Measurements from ENCODE around the gene ZBP1. TPM values are rescaled to one million over a fixed set of nuclear protein-coding genes. Genes with fewer than 3 reads are reported as not detected.

The ZBP1 gene
- total RNA-seq, 1 donor from 2014 or later, result 17.8 TPM

DNA sequence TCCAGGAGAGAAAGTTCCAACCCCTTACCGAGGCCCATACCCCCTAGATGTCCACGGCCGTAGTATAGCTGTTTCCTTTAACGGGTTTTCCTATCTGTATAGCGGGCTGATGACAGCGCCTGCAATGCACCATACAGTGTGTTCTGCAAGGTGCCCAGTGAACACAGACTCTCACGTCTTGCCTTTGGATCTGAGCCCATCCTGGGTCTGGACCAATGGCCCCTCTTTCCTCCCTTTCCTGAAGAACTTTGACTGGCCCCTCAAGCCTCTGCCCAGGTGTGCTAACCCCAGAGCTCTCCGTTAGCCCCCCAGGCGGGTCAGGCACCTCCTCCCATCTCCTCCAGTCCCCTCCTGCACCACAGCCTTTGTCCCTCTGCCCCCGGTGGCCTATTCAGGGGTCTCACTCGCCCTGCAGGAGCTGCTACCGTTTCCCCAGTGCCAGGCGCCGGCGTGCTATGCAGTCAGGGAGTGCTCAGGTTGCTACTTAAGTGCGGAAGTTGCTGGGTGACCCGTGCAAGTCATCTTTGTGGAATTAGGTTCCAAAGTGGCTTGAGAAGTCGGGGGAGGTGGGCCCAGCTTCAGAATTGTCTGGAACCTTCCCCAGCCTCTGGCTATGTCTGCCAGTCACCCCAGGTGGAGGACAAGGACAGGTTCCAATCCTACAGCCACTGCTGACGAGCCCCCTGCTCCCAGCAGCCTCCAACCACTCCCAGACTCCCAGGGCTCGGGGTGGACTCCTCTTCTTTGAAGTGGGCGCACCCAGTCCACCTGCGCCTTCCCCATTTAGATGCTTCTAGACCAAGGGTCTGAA lies 35.0 kb upstream of the ZBP1 start:
- H3K4me1 Mint-ChIP-seq, result peaks cover 30% of the 10 kb centered on the region
- no peak overlapping the region for H3K4me3 Mint-ChIP-seq
- DNase-seq (no peak), ATAC-seq (ENCODE audit: low read depth) (no peak)
- H3K27ac Mint-ChIP-seq, result no peak overlapping the region
- intact Hi-C loops (cut with micrococcal nuclease), result loop anchor here (1.0 to 5.0 kb wide), 10 partner anchors 26 to 554 kb away; partner anchors contain the start of gene PMEPA1
- ChIA-PET POLR2A (no interaction called here), CTCF (interaction anchor here (0.7 to 3.5 kb wide), 13 partner anchors 24 to 527 kb away, joined by 3 to 38 read pairs (median 7); partner anchors contain the start of gene ZBP1)
- no peaks in the 10 kb centered on the region for H3K27me3 Mint-ChIP-seq
- peaks cover 68% of the 10 kb centered on the region for H3K36me3 Mint-ChIP-seq (ENCODE audit: low read depth)
- no peak for TF ChIP-seq CTCF (IDR thresholded peaks at IDR 0.05)
- no peaks in the 10 kb centered on the region for H3K9me3 Mint-ChIP-seq

DNA sequence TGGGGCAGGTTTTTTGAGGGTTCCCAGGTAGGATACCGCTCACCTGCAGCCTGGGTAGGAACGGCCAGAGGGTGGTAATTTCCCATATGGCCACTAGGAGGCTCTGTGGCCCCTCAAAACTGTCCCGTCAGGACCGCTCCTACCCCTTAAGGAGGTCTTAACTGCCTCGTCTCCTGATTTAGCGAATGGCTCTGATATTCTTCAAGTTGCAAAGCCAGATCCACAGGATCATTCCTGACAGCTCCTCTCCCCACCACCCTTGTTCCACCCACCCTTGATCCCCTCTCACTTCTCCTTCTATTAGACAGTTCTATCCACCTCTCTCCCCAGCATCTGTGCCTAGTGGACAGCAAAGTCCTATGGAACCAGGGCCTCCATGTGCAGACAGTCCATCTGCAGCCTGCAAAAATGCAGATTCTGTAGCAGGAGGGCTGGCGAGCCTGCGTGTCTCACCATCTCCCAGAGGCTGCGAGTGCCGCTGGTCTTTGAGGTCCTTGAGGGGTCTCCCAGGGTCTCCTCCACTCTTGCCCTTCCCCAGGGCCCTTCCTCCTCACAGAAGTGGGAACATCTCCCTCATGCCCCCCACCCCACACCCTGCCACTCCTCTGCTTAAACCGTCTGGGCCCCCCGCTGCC lies 34.3 kb upstream of the ZBP1 start:
- POLR2A ChIA-PET, result interaction anchor here (0.7 to 2.0 kb wide), 6 partner anchors 25 to 526 kb away, joined by 3 to 9 read pairs (median 4); no protein-coding TSS in a partner anchor
- H3K4me3 Mint-ChIP-seq, result no peak overlapping the region

DNA sequence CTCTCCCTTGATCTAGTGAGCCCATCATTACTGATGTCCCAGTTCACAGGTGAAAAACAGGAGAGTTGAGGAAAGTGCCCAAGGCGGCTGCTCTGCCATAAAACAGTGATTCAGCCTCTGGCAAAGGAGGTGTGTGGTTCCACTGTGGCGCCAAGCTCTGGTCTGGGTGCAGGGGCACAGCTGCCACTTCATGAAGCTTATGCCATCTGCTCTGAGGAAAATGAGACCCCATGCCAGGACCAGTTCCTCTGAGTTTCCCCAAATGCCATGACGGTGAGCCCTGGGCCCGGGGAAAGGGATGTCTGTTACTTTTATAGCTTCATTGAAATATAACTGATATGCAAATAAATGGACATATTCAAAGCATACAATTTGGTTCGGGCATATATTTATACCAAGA lies 33.7 kb upstream of the ZBP1 start:
- no peak for TF ChIP-seq CTCF (IDR thresholded peaks at IDR 0.05)
- intact Hi-C loops (cut with micrococcal nuclease), result loop anchor here (1.0 to 5.0 kb wide), 10 partner anchors 27 to 555 kb away; partner anchors contain the start of gene PMEPA1
- H3K27me3 Mint-ChIP-seq, result no peaks in the 10 kb centered on the region
- ChIA-PET CTCF (interaction anchor here (0.7 to 3.5 kb wide), 19 partner anchors 15 to 554 kb away, joined by 3 to 38 read pairs (median 4); partner anchors contain the start of genes PMEPA1 and ZBP1), POLR2A (interaction anchor here (0.7 to 2.0 kb wide), 7 partner anchors 24 to 527 kb away, joined by 3 to 9 read pairs (median 3); no protein-coding TSS in a partner anchor)
- peaks cover 67% of the 10 kb centered on the region for H3K36me3 Mint-ChIP-seq (ENCODE audit: low read depth)
- DNase-seq, result no peak
- no peak for ATAC-seq (ENCODE audit: low read depth)
- H3K4me1 Mint-ChIP-seq, result peaks cover 24% of the 10 kb centered on the region
- no peaks in the 10 kb centered on the region for H3K9me3 Mint-ChIP-seq
- H3K4me3 Mint-ChIP-seq, result no peak overlapping the region
- H3K27ac Mint-ChIP-seq, result no peak overlapping the region

More for the DNA sequence above, 34.3 kb upstream of the ZBP1 start:
- CTCF ChIA-PET, result interaction anchor here (0.7 to 3.5 kb wide), 19 partner anchors 14 to 554 kb away, joined by 3 to 38 read pairs (median 4); partner anchors contain the start of genes PMEPA1 and ZBP1
- TF ChIP-seq CTCF (IDR thresholded peaks at IDR 0.05), result peak; percentile 93
- H3K27me3 Mint-ChIP-seq, result no peaks in the 10 kb centered on the region
- H3K36me3 Mint-ChIP-seq (ENCODE audit: low read depth), result peaks cover 69% of the 10 kb centered on the region
- DNase-seq (peak; percentile 55), ATAC-seq (ENCODE audit: low read depth) (peak; percentile 96)
- H3K27ac Mint-ChIP-seq, result peak overlapping the region; percentile 52
- H3K4me1 Mint-ChIP-seq, result peaks cover 29% of the 10 kb centered on the region
- intact Hi-C loops (cut with micrococcal nuclease), result loop anchor here (1.0 to 5.0 kb wide), 10 partner anchors 27 to 555 kb away; partner anchors contain the start of gene PMEPA1
- H3K9me3 Mint-ChIP-seq, result no peaks in the 10 kb centered on the region

DNA sequence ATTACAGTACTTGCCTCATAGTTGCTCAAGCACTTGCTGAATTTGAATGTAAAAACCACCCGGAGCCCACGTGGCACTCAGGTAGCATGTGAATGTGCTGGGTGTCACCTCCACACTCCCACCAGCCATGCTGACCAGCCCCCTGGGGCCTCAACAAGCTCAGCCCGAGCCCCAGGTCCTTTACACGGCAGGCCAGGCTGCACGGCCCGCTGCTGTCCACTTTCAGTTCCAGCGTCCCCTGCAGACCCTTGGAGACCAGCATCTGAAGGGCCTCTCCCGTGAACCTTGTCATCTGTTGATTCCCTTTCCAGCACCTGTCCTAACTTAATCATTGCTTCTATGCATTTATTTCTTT lies 33.3 kb upstream of the ZBP1 start:
- ChIA-PET CTCF (interaction anchor here (0.7 to 3.5 kb wide), 18 partner anchors 10 to 555 kb away, joined by 3 to 38 read pairs (median 6); partner anchors contain the start of genes PMEPA1 and ZBP1), POLR2A (interaction anchor here (0.7 to 2.0 kb wide), 7 partner anchors 24 to 527 kb away, joined by 3 to 9 read pairs (median 3); no protein-coding TSS in a partner anchor)
- TF ChIP-seq CTCF (IDR thresholded peaks at IDR 0.05), result no peak
- DNase-seq (no peak), ATAC-seq (ENCODE audit: low read depth) (no peak)
- H3K4me1 Mint-ChIP-seq, result peaks cover 21% of the 10 kb centered on the region
- no peak overlapping the region for H3K4me3 Mint-ChIP-seq
- H3K27me3 Mint-ChIP-seq, result no peaks in the 10 kb centered on the region
- H3K36me3 Mint-ChIP-seq (ENCODE audit: low read depth), result peaks cover 67% of the 10 kb centered on the region
- intact Hi-C loops (cut with micrococcal nuclease), result loop anchor here (5.0 kb wide), 1 partner anchor 344 kb away; no protein-coding TSS in a partner anchor
- no peak overlapping the region for H3K27ac Mint-ChIP-seq
- no peaks in the 10 kb centered on the region for H3K9me3 Mint-ChIP-seq

Measured in activated B cell treated with CpG ODN at 0.5 μM for 24 hours (primary cell).